PC-9 (cell line): ENCODE measurements around the gene ADSS1. TPM values are rescaled to one million over a fixed set of nuclear protein-coding genes. Genes with fewer than 3 reads are reported as not detected.

Source experiments
- BruUV-seq: library from RNA; stranded (reverse); fragments of 400-500 nt; replicated peaks from 2 replicates; lab custom pipeline; 2021; lab: Mats Ljungman, UMichigan
- CTCF ChIA-PET: fragments of 300-600 bp; sonication (Branson Sonifier 250); formaldehyde crosslinking; loops from one replicate; lab custom pipeline; 2022; ENCODE audit warnings: antibody characterized with exemption; lab: Charles Lee
- POLR2A ChIA-PET: fragments of 300-600 bp; sonication (Branson Sonifier 250); formaldehyde crosslinking; loops from one replicate; lab custom pipeline; 2022; ENCODE audit warnings: antibody characterized with exemption; ENCODE audit not compliant: unreplicated experiment; lab: Charles Lee
- DNase-seq, 2 experiments: peaks; one replicate each; pipeline versions ENCODE4 v3.0.0 to v3.0.0-alpha.2; 2015 to 2022; ENCODE audit warnings: mixed read lengths in 1 of 2
- H2AFZ ChIP-seq: fragments of 200-600 bp; sonication (generic); 2 replicates; pipeline ENCODE4 v1.8.1; 2017; ENCODE audit warnings: antibody characterized with exemption
- H3F3A ChIP-seq: fragments of 200-600 bp; sonication (generic); 2 replicates; pipeline ENCODE4 v1.8.1; 2017; ENCODE audit warnings: antibody characterized with exemption, mild to moderate bottlenecking, low read depth; ENCODE audit not compliant: insufficient read depth
- H3K27ac ChIP-seq: fragments of 200-600 bp; sonication (generic); 2 replicates; pipeline ENCODE4 v1.6.1; 2016; ENCODE audit warnings: mixed run types
- H3K27me3 ChIP-seq: fragments of 200-600 bp; sonication (generic); 2 replicates; pipeline ENCODE4 v1.6.1; 2016; ENCODE audit warnings: low read depth, mixed run types; ENCODE audit not compliant: insufficient read depth
- H3K36me3 ChIP-seq: fragments of 200-600 bp; sonication (generic); 2 replicates; pipeline ENCODE4 v1.6.1; 2016; ENCODE audit warnings: low read depth, mixed run types
- H3K4me1 ChIP-seq: fragments of 200-600 bp; sonication (generic); replicated peaks from 2 replicates; pipeline ENCODE4 v1.6.1; 2016; ENCODE audit warnings: mixed run types; ENCODE audit not compliant: insufficient read depth
- H3K4me2 ChIP-seq: fragments of 200-600 bp; sonication (generic); 2 replicates; pipeline ENCODE4 v1.6.1; 2017; ENCODE audit warnings: mixed run types
- H3K4me3 ChIP-seq: fragments of 200-600 bp; sonication (generic); 2 replicates; pipeline ENCODE4 v1.6.1; 2016; ENCODE audit warnings: mixed run types
- H3K79me2 ChIP-seq: fragments of 200-600 bp; sonication (generic); 2 replicates; pipeline ENCODE4 v1.6.1; 2017; ENCODE audit warnings: low read depth, mixed run types
- H3K9me2 ChIP-seq: fragments of 200-600 bp; sonication (generic); 2 replicates; pipeline ENCODE4 v1.8.1; 2017; ENCODE audit warnings: mild to moderate bottlenecking; ENCODE audit not compliant: insufficient read depth
- H3K9me3 ChIP-seq: fragments of 200-600 bp; sonication (generic); 2 replicates; pipeline ENCODE4 v1.8.1; 2016; ENCODE audit warnings: low read depth; ENCODE audit not compliant: insufficient read depth
- H4K20me1 ChIP-seq: fragments of 200-600 bp; sonication (generic); 2 replicates; pipeline ENCODE4 v1.8.1; 2017; ENCODE audit not compliant: insufficient read depth
- CTCF ChIP-seq: fragments of 200-600 bp; sonication (generic); conservative IDR thresholded peaks from 2 replicates; pipeline ENCODE4 v1.6.1; 2017; ENCODE audit warnings: mixed run types, antibody characterized with exemption, mild to moderate bottlenecking, moderate library complexity
- EZH2 ChIP-seq: fragments of 200-600 bp; sonication (generic); IDR thresholded peaks from 2 replicates; pipeline ENCODE4 v1.8.0; 2017; ENCODE audit warnings: antibody characterized with exemption, low read depth
- intact Hi-C: fragments of 100-400 bp; cut with micrococcal nuclease; formaldehyde crosslinking; loops from one replicate; pipeline ENCODE4 v1.10.0; 2022; ENCODE audit not compliant: unreplicated experiment
- total RNA-seq: library from RNA; stranded (reverse); gene quantifications from 2 replicates; pipeline ENCODE4 v1.2.3, GENCODE V29; 2021

ADSS1 gene
- total RNA-seq, 1 experiment from 2014 or later: 5.8 TPM

- intact Hi-C loops: loop anchor here (5.0 kb wide), 1 partner anchor 68 kb away; the partner anchor contains the start of gene SIVA1
- H3K4me1 ChIP-seq: peaks cover 63% of the 10 kb centered on the region
- no peak overlapping the region for H3K4me3 ChIP-seq
- TF ChIP-seq EZH2 (no peak), CTCF (no peak)
- H3K79me2 ChIP-seq: no peaks in the 10 kb centered on the region
- ChIA-PET CTCF (interaction anchor here (0.6 kb wide), 1 partner anchor 45 kb away, joined by 3 read pairs; no protein-coding TSS in a partner anchor), POLR2A (no interaction called here)
- no peaks in the 10 kb centered on the region for H4K20me1 ChIP-seq
- H3K27me3 ChIP-seq: no peaks in the 10 kb centered on the region
- H3K27ac ChIP-seq: no peak overlapping the region
- no peak for DNase-seq
- H3F3A ChIP-seq: peaks cover 39% of the 10 kb centered on the region
- no peaks in the 10 kb centered on the region for H3K36me3 ChIP-seq
- no peaks in the 10 kb centered on the region for H3K9me3 ChIP-seq
- H2AFZ ChIP-seq: no peak overlapping the region
- BruUV-seq: no TSS peak
- H3K4me2 ChIP-seq: no peak overlapping the region
- no peaks in the 10 kb centered on the region for H3K9me2 ChIP-seq
Measured at GRCh38 chr14:104683653-104684448, 40.2 kb upstream of the ADSS1 start.

- no peaks in the 10 kb centered on the region for H3K27me3 ChIP-seq
- H3F3A ChIP-seq: peaks cover 42% of the 10 kb centered on the region
- no peak for TF ChIP-seq EZH2
- no peak for TF ChIP-seq CTCF
- no peak overlapping the region for H2AFZ ChIP-seq
- H3K27ac ChIP-seq: no peak overlapping the region
- no peaks in the 10 kb centered on the region for H3K79me2 ChIP-seq
- H3K36me3 ChIP-seq: no peaks in the 10 kb centered on the region
- no peak for DNase-seq
- POLR2A ChIA-PET: no interaction called here
- H3K4me3 ChIP-seq: no peak overlapping the region
- H3K4me1 ChIP-seq: peaks cover 65% of the 10 kb centered on the region
- CTCF ChIA-PET: interaction anchor here (0.6 kb wide), 1 partner anchor 45 kb away, joined by 3 read pairs; no protein-coding TSS in a partner anchor
- H3K9me3 ChIP-seq: no peaks in the 10 kb centered on the region
- no peaks in the 10 kb centered on the region for H3K9me2 ChIP-seq
- BruUV-seq: no TSS peak
- intact Hi-C loops: loop anchor here (5.0 kb wide), 1 partner anchor 68 kb away; the partner anchor contains the start of gene SIVA1
- H4K20me1 ChIP-seq: no peaks in the 10 kb centered on the region
- no peak overlapping the region for H3K4me2 ChIP-seq
Measured at GRCh38 chr14:104684449-104684821, 39.6 kb upstream of the ADSS1 start.

GRCh38 chr14:104685216-104685997 is 38.6 kb upstream of the ADSS1 start:
- ChIA-PET CTCF (no interaction called here), POLR2A (no interaction called here)
- peaks cover 8% of the 10 kb centered on the region for H3K79me2 ChIP-seq
- intact Hi-C loops: no loop called here
- H3K27ac ChIP-seq: no peak overlapping the region
- peaks cover 42% of the 10 kb centered on the region for H3F3A ChIP-seq
- H3K4me2 ChIP-seq: no peak overlapping the region
- no peaks in the 10 kb centered on the region for H3K9me2 ChIP-seq
- H3K36me3 ChIP-seq: no peaks in the 10 kb centered on the region
- BruUV-seq: no TSS peak
- H3K27me3 ChIP-seq: no peaks in the 10 kb centered on the region
- no peaks in the 10 kb centered on the region for H4K20me1 ChIP-seq
- DNase-seq: no peak
- no peak overlapping the region for H2AFZ ChIP-seq
- TF ChIP-seq CTCF (no peak), EZH2 (no peak)
- no peaks in the 10 kb centered on the region for H3K9me3 ChIP-seq
- H3K4me3 ChIP-seq: no peak overlapping the region
- peaks cover 56% of the 10 kb centered on the region for H3K4me1 ChIP-seq
